ENCODE data around the gene RBM28. TPM values are rescaled to one million over a fixed set of nuclear protein-coding genes. Genes with fewer than 3 reads are reported as not detected.

RBM28 gene
- polyA plus RNA-seq, 2 of the 4 experiments (the other 2 are of a cell fraction) = 77.3 to 79.5 TPM

DNA sequence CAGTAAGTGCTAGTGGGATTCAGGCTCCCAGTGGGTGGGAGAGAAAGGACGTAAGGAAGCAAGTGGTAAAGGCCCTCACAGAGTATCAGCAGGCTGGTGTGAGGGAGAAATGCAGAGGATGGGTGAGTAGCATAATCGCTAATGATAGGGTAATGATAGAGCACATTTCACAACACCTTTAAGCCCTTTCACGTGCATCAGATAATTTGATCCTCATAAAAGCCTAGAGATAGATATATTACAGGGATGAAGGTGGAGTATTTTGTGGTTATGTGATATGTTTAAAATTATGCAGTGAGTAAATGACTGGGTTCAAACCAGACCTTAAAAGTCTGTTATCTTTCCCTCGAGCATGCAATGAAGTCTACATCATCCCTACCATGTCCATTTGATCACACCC, 92.4 kb downstream of the RBM28 start:
- Histone ChIP-seq H3K4me1 (0 out of 3 replicates have a peak, but pooled peaks cover 4% of the 10 kb centered on the region), H3K4me3 (no peak overlapping the region), H3K27ac (no peak overlapping the region), H3K4me2 (no peak overlapping the region), H3K9me3 (no peaks in the 10 kb centered on the region; the same call in 2 of the 3 replicates)
- ATAC-seq = no peak
- WGBS (ENCODE audit: missing lambda C conversion rate) = 40% methylated on average over 4 of the region's 4 CpGs
- no peak for TF ChIP-seq MYC (IDR thresholded peaks at IDR 0.05; ENCODE audit: borderline replicate concordance, low read length)
- TF ChIP-seq GATA3 (IDR thresholded peaks at IDR 0.05; ENCODE audit: borderline replicate concordance) = no peak
- TF ChIP-seq RAD21 (conservative IDR thresholded peaks at IDR 0.05 in 1 of 2, IDR thresholded peaks at IDR 0.05 in 1 of 2) = no peak
- no peak for TF ChIP-seq RCOR1 (IDR thresholded peaks at IDR 0.05; ENCODE audit: low read depth, low read length)
- TF ChIP-seq HOXA7 (CRISPR knock-in tag; IDR thresholded peaks at IDR 0.05) = no peak
- no peak for TF ChIP-seq SREBF2 (IDR thresholded peaks at IDR 0.05)
- TF ChIP-seq, protein P1, sequence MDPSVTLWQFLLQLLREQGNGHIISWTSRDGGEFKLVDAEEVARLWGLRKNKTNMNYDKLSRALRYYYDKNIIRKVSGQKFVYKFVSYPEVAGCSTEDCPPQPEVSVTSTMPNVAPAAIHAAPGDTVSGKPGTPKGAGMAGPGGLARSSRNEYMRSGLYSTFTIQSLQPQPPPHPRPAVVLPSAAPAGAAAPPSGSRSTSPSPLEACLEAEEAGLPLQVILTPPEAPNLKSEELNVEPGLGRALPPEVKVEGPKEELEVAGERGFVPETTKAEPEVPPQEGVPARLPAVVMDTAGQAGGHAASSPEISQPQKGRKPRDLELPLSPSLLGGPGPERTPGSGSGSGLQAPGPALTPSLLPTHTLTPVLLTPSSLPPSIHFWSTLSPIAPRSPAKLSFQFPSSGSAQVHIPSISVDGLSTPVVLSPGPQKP (IDR thresholded peaks at IDR 0.05; ENCODE audit: low read depth, low read length) = no peak
- no peak for TF ChIP-seq POLR2AphosphoS2 (conservative IDR thresholded peaks at IDR 0.05; ENCODE audit: low read length)
- no peak for TF ChIP-seq HOXB13 (CRISPR knock-in tag; IDR thresholded peaks at IDR 0.05; ENCODE audit: low read depth)
- TF ChIP-seq HDAC2 (IDR thresholded peaks at IDR 0.05) = no peak
- no peak for TF ChIP-seq CEBPB (IDR thresholded peaks at IDR 0.05)
- CTCF ChIA-PET = no interaction called here
- DNase-seq (ENCODE audit: low read depth in 1 of 2, low spot score in 1 of 2) = no peak
- no peak for FAIRE-seq
- POLR2A ChIA-PET = no interaction called here

Small RNA genes within 50 kb of the gene (small RNA-seq; reads per million reads assigned to genes)
- 0 reads per million in 6 experiments for gene RNU7-27P

Other genes starting within 250 kb of the RBM28 start
- not detected in 2 replicates for gene LEP, start 102.6 kb downstream of the RBM28 start, polyA plus RNA-seq (2011; rRNA removed)
- gene LEP, start 102.6 kb downstream of the RBM28 start, polyA plus RNA-seq (2017; fragmentation: RNase III; extraction: RNeasy Plus Mini Kit Qiagen cat#74134 plus additional on column Dnase treatment) = not detected in 3 replicates
- gene PRRT4, start 17.8 kb upstream of the RBM28 start, polyA plus RNA-seq (2011; rRNA removed) = 0.17 and 0.18 TPM in 2 replicates
- 0.15 to 0.20 TPM (median 0.16 TPM) in 3 replicates for gene PRRT4, start 17.8 kb upstream of the RBM28 start, polyA plus RNA-seq (2017; fragmentation: RNase III; extraction: RNeasy Plus Mini Kit Qiagen cat#74134 plus additional on column Dnase treatment)
- 55.4 and 83.3 TPM in 2 replicates for gene IMPDH1, start 66.1 kb upstream of the RBM28 start, polyA plus RNA-seq (2011; rRNA removed)
- 65.1 to 66.9 TPM (median 65.4 TPM) in 3 replicates for gene IMPDH1, start 66.1 kb upstream of the RBM28 start, polyA plus RNA-seq (2017; fragmentation: RNase III; extraction: RNeasy Plus Mini Kit Qiagen cat#74134 plus additional on column Dnase treatment)
- 94.6 and 179 TPM in 2 replicates for gene HILPDA, start 112.0 kb upstream of the RBM28 start, polyA plus RNA-seq (2011; rRNA removed)
- 22.0 to 24.2 TPM (median 24.2 TPM) in 3 replicates for gene HILPDA, start 112.0 kb upstream of the RBM28 start, polyA plus RNA-seq (2017; fragmentation: RNase III; extraction: RNeasy Plus Mini Kit Qiagen cat#74134 plus additional on column Dnase treatment)
- 48.8 and 49.1 TPM in 2 replicates for gene METTL2B, start 132.8 kb upstream of the RBM28 start, polyA plus RNA-seq (2011; rRNA removed)
- gene METTL2B, start 132.8 kb upstream of the RBM28 start, polyA plus RNA-seq (2017; fragmentation: RNase III; extraction: RNeasy Plus Mini Kit Qiagen cat#74134 plus additional on column Dnase treatment) = 25.9 to 32.3 TPM (median 28.0 TPM) in 3 replicates

All from A549 (cell line).